Esophagus squamous epithelium (tissue), 5 donors: ENCODE results near the gene OR10G3. TPM values are rescaled to one million over a fixed set of nuclear protein-coding genes. Genes with fewer than 3 reads are reported as not detected.

Experiments used
- DNase-seq: peaks from one replicate; lab custom pipeline; 2025; lab: John Stamatoyannopoulos, UW
- H3K27ac ChIP-seq, 4 donors: fragments of 200-600 bp; sonication (generic); one replicate each; pipeline ENCODE4 v1.5.1; 2016 to 2019; ENCODE audit warnings: mild to moderate bottlenecking in 1 of 4
- H3K27me3 ChIP-seq, 4 donors: fragments of 200-600 bp; sonication (generic); 1 replicate in 3 of 4; 2 replicates in 1 of 4; pipeline versions ENCODE4 v1.5.1 to v1.6.0; 2017 to 2021; ENCODE audit warnings: antibody characterized with exemption in 1 of 4
- H3K36me3 ChIP-seq, 3 donors: fragments of 200-600 bp; sonication (generic); one replicate each; pipeline ENCODE4 v1.5.1; 2016 to 2019
- H3K4me1 ChIP-seq, 3 donors: fragments of 200-600 bp; sonication (generic); one replicate each; pipeline ENCODE4 v1.5.1; 2017 to 2019
- H3K4me3 ChIP-seq, 4 donors: fragments of 200-600 bp; sonication (generic); 1 replicate in 3 of 4; 2 replicates in 1 of 4; pipeline ENCODE4 v1.5.1; 2016 to 2019; ENCODE audit warnings: mild to moderate bottlenecking in 2 of 4, moderate library complexity in 1 of 4
- H3K9me3 ChIP-seq, 3 donors: fragments of 200-600 bp; sonication (generic); one replicate each; pipeline ENCODE4 v1.5.1; 2016 to 2019
- POLR2A ChIP-seq, 4 donors: fragments of 450-650 bp; IDR thresholded peaks; one replicate each; pipeline ENCODE4 v1.6.1; 2017; ENCODE audit warnings: antibody characterized with exemption in 4 of 4, mild to moderate bottlenecking in 4 of 4, moderate library complexity in 3 of 4
- WGBS, 2 donors: methylation state at CpG; one replicate each; pipeline ENCODE4 v1.1.5; 2018; 5-methylcytosine and 5-hydroxymethylcytosine counted together
- intact Hi-C: fragments of 100-400 bp; cut with DNase I; formaldehyde crosslinking; loops from one replicate; pipeline ENCODE4 v1.15.0; 2022
- total RNA-seq, 4 donors: library from RNA; depleted of rRNA; stranded (reverse); fragments of >200 nt; gene quantifications; one replicate each; pipeline ENCODE4 v1.1.0, GENCODE V29; 2016
- TF ChIP-seq, protein P1 (sequence below), 6 experiments: fragments of 450-650 bp in 4 of 6; fragments of 200-600 bp in 2 of 6; sonication (generic) in 2 of 6; IDR thresholded peaks; one replicate each; pipeline ENCODE4 v1.5.1; 2016 to 2019; ENCODE audit warnings: antibody characterized with exemption in 6 of 6, mild to moderate bottlenecking in 4 of 6, moderate library complexity in 4 of 6
- donor health status: DM: yes; HTN: yes; CAD: no.

OR10G3 gene
- total RNA-seq, 4 donors from 2014 or later = not detected

DNA sequence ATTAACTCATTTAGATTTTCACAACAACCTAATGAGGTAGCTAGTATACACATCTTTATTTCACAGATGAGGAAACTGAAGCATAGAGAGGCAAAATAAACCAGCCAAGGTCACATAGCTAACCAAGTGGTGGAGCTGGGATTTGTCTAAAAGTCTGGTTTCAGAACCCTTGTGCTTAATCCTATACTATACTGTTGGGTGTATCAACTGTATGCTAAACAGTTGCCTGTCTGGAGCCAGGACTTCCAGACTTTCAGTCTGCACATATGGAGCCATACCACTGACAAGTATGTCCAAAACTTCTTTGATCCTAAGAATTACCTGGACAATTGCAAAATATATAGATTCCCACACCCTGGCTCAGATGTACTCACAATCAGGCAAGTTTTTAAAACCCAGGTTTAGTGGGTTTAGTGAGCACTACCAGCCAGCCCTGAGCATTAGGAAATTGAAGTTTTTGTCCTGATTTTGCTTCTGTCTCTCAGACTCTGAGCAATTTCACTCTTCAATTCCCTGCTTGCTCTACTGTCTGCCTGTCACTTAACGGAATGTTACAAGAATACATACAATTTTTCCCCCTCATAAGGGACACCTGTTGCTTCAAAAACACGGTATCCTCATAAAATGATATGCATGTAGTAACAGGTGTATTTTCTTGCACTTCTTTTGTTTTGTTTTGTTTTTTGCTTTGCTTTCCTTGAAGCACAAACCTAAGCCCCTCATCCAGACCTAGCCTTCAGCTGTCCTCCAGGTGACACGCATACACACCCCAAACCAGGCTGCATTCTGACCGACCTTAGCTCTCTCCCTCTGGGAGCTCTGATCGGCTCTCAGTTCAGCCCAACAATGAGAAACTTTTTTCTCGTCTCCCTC is 44.1 kb downstream of the OR10G3 start:
- peak overlapping the region in 1 of 4 donors; percentile 62 for H3K4me3 ChIP-seq
- no peak for TF ChIP-seq POLR2A (IDR thresholded peaks at IDR 0.05)
- TF ChIP-seq, protein P1, sequence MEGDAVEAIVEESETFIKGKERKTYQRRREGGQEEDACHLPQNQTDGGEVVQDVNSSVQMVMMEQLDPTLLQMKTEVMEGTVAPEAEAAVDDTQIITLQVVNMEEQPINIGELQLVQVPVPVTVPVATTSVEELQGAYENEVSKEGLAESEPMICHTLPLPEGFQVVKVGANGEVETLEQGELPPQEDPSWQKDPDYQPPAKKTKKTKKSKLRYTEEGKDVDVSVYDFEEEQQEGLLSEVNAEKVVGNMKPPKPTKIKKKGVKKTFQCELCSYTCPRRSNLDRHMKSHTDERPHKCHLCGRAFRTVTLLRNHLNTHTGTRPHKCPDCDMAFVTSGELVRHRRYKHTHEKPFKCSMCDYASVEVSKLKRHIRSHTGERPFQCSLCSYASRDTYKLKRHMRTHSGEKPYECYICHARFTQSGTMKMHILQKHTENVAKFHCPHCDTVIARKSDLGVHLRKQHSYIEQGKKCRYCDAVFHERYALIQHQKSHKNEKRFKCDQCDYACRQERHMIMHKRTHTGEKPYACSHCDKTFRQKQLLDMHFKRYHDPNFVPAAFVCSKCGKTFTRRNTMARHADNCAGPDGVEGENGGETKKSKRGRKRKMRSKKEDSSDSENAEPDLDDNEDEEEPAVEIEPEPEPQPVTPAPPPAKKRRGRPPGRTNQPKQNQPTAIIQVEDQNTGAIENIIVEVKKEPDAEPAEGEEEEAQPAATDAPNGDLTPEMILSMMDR (IDR thresholded peaks at IDR 0.05) = no peak
- no peak overlapping the region for H3K27ac ChIP-seq
- H3K4me1 ChIP-seq = peaks cover 0 to 16% (median 10%) of the 10 kb centered on the region in 3 donors
- DNase-seq = no peak
- no peaks in the 10 kb centered on the region for H3K36me3 ChIP-seq
- H3K27me3 ChIP-seq = peaks cover 0 to 67% (median 0%) of the 10 kb centered on the region in 4 donors
- no peaks in the 10 kb centered on the region for H3K9me3 ChIP-seq
- 32 to 50% methylated on average over 6 of the region's 6 CpGs for WGBS, 2 donors
- intact Hi-C loops = no loop called here

DNA sequence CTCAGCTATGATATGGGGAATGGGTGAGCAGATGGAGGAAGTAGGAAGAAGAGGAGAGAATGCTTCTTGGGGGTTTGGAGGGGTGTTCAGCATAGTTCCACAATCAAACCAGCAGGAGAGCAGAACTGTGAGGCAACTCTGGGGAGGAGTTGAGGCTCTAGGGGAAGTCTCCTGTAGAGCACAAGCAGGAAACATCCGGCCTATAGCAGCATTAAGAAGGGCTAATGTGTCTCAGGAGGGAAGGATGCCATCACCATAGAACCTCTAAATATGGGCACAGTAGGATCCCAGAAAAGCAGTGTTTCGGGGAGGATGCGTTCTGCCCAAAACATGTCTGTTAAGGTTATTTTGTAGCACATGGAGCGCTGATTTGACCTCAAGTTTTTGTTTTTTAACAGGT is 45.3 kb downstream of the OR10G3 start:
- no peaks in the 10 kb centered on the region for H3K9me3 ChIP-seq
- no peak for TF ChIP-seq POLR2A (IDR thresholded peaks at IDR 0.05)
- TF ChIP-seq, protein P1 (IDR thresholded peaks at IDR 0.05) = no peak
- no peak overlapping the region for H3K4me3 ChIP-seq
- peaks cover 0 to 58% (median 0%) of the 10 kb centered on the region in 4 donors for H3K27me3 ChIP-seq
- no peak for DNase-seq
- H3K27ac ChIP-seq = no peak overlapping the region
- intact Hi-C loops = no loop called here
- no peaks in the 10 kb centered on the region for H3K36me3 ChIP-seq
- 66 to 68% methylated on average over 4 of the region's 4 CpGs for WGBS, 2 donors
- H3K4me1 ChIP-seq = peaks cover 0 to 16% (median 10%) of the 10 kb centered on the region in 3 donors

DNA sequence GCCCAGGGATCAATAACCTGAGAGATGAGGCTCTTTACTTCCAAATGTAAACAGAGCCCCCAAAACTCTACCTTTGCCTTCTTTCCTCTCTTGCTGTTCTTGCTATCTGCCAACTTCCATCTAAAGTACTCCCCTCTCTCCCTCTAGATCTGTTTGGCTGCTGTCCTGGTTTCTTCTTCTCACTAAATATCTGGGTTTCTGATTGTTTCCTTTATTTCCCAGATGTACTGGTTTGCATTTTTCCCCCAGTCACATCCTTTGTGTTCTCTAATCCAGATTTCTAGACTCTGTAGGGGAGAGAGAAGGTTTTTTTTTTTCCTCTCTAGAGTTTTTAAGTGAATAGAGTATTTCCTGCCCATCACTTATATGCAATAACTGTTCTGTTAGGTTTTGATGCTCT is 46.6 kb downstream of the OR10G3 start:
- no peak for DNase-seq
- H3K27me3 ChIP-seq = peaks cover 0 to 50% (median 0%) of the 10 kb centered on the region in 4 donors

DNA sequence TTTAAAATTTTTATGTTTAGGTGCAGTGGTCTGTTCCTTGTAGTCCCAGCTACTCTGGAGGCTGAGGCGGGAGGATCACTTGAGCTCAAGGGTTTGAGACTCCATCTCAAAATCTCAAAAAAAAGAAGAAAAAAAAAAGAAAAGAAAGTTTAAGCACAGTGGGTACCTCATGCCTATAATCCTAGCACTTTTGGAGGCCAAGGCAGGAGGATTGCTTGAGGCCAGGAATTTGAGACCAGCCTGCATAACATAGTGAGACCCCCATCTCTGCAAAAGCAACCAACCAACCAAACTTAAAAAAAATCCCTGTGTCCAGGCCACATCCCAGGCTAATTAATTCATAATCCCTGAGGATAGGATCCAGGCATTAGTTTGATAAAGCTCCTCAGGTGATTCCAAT is 50.4 kb downstream of the OR10G3 start:
- intact Hi-C loops = no loop called here
- Histone ChIP-seq H3K9me3 (no peaks in the 10 kb centered on the region), H3K4me1 (peaks cover 0 to 25% (median 0%) of the 10 kb centered on the region in 3 donors), H3K4me3 (no peak overlapping the region), H3K36me3 (peaks cover 0 to 5% (median 0%) of the 10 kb centered on the region in 3 donors), H3K27me3 (peaks cover 0 to 13% (median 0%) of the 10 kb centered on the region in 4 donors), H3K27ac (no peak overlapping the region)
- DNase-seq = no peak
- WGBS, 2 donors = 88 to 100% methylated on average over 1 of the region's 1 CpG
- TF ChIP-seq POLR2A (IDR thresholded peaks at IDR 0.05) = no peak
- TF ChIP-seq, protein P1 (IDR thresholded peaks at IDR 0.05) = no peak

More for the DNA sequence above, 46.6 kb downstream of the OR10G3 start:
- H3K4me1 ChIP-seq = peaks cover 0 to 16% (median 10%) of the 10 kb centered on the region in 3 donors
- no peak overlapping the region for H3K27ac ChIP-seq
- TF ChIP-seq, protein P1 (IDR thresholded peaks at IDR 0.05) = no peak
- no peak for TF ChIP-seq POLR2A (IDR thresholded peaks at IDR 0.05)
- intact Hi-C loops = no loop called here
- H3K36me3 ChIP-seq = no peaks in the 10 kb centered on the region
- no peaks in the 10 kb centered on the region for H3K9me3 ChIP-seq
- no peak overlapping the region for H3K4me3 ChIP-seq
